Measurements from ENCODE around the gene SETSIP.

The SETSIP gene, protein sequence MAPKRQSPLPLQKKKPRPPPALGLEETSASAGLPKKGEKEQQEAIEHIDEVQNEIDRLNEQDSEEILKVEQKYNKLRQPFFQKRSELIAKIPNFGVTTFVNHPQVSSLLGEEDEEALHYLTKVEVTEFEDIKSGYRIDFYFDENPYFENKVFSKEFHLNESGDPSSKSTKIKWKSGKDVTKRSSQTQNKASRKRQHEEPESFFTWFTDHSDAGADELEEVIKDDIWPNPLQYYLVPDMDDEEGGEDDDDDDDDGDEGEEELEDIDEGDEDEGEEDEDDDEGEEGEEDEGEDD

DNA sequence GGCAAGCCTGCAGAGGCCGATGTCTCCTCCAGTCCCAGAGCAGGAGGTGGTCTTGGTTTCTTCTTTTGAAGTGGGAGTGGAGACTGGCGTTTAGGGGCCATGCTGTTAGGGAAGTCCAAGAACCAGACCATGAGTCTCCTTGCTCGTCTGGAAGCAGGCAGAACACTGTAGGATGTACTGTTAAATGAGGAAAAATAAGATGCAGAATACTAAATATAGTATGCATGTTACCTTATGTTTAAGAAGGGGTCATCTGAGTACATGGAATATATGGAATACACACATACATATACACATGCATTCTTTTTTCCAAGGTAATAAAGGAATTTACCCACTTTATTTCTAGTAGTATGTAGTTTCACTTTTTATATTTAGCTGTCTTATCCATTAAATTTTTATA, at the start of gene SETSIP:
SETSIP (minus strand) TSS at position 101 of the 400 bp plus-strand sequence; CDS start at position 101, 0 bp downstream.
- H3K27me3 ChIP-seq (ENCODE audit: control insufficient read depth in 1 of 2, insufficient read depth in 2 of 2, low read length in 2 of 2): no peaks in the 10 kb centered on the region
- no peaks in the 10 kb centered on the region for H3K36me3 ChIP-seq (ENCODE audit: insufficient read depth, low read length)
- H3K4me1 ChIP-seq (ENCODE audit: insufficient read depth, low read length): peaks cover 3% of the 10 kb centered on the region
- H3K9ac ChIP-seq (ENCODE audit: low read length): no peak within 1 kb of the TSS
- H3K9me3 ChIP-seq (ENCODE audit: low read length): no peaks in the 10 kb centered on the region
- H3K4me3 ChIP-seq (ENCODE audit: low read depth in 1 of 2, low read length in 2 of 2): no peak within 1 kb of the TSS
- H3K27ac ChIP-seq (ENCODE audit: low read depth, low read length): no peak within 1 kb of the TSS

DNA sequence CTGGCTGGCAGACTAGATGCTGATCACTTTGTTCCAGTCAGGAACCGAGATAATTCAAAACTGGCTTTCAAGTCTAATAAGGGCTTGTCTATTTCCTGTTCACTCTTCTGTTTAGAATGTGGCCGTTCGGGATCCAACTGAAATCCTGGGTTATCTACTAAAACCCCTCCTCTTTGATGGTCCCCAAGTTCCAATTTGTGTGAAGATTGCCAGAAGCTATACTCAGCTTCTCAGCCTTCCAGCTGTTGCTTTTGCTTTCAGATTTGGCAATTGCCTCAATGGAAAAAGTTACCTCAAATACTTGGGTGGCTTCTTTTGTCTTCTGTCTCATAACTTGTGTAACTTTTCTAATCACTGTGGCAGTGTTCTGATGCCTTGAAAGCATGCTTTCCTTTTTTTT, 48.7 kb upstream of the SETSIP start:
- Histone ChIP-seq H3K9me3 (ENCODE audit: low read length) (no peaks in the 10 kb centered on the region), H3K27ac (ENCODE audit: low read depth, low read length) (no peak overlapping the region), H3K4me3 (ENCODE audit: low read depth in 1 of 2, low read length in 2 of 2) (no peak overlapping the region), H3K36me3 (ENCODE audit: insufficient read depth, low read length) (no peaks in the 10 kb centered on the region), H3K4me1 (ENCODE audit: insufficient read depth, low read length) (no peaks in the 10 kb centered on the region), H3K9ac (ENCODE audit: low read length) (no peak overlapping the region), H3K27me3 (ENCODE audit: control insufficient read depth in 1 of 2, insufficient read depth in 2 of 2, low read length in 2 of 2) (no peaks in the 10 kb centered on the region)

DNA sequence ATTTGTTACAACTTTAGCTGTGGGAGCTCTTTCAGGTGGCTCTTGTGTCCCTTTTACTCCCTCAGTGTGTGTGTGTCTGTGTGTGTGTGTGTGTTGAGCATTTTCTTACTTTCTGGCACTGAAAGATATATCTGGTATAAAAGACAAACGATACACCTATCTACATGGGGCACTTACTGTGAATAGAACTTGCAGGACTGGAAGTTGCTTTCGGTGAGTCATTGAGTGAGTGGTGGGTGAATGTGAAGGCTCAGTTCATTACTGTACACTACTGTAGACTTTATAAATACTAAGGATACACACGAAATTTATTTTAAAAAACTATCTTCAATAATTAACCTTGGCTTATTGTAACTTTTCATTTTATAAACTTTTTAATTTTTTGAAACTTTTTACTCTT, 43.6 kb upstream of the SETSIP start:
- no peaks in the 10 kb centered on the region for H3K9me3 ChIP-seq (ENCODE audit: low read length)
- no peak overlapping the region for H3K9ac ChIP-seq (ENCODE audit: low read length)
- H3K27ac ChIP-seq (ENCODE audit: low read depth, low read length): no peak overlapping the region
- H3K27me3 ChIP-seq (ENCODE audit: control insufficient read depth in 1 of 2, insufficient read depth in 2 of 2, low read length in 2 of 2): no peaks in the 10 kb centered on the region
- no peaks in the 10 kb centered on the region for H3K4me1 ChIP-seq (ENCODE audit: insufficient read depth, low read length)
- H3K4me3 ChIP-seq (ENCODE audit: low read depth in 1 of 2, low read length in 2 of 2): no peak overlapping the region
- no peaks in the 10 kb centered on the region for H3K36me3 ChIP-seq (ENCODE audit: insufficient read depth, low read length)

DNA sequence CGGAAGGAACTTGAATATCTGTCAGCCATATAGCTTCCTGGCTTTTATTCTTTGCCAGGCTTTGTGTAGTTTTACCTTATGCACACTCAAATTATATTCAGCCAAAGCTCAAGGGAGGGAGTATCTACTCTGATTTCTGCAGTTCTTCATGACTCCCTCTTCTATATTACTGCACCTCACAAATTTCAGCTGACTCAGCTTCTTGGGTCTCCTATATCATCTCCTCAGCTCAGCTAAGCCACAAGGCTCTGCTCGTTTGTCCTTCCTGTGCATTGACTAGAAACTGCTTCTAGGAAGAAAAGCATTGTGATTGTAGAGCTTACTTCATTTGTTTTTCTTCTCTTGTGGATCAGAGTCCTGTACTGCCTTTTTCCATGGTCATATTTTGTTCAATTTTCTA, 42.3 kb upstream of the SETSIP start:
- no peaks in the 10 kb centered on the region for H3K27me3 ChIP-seq (ENCODE audit: control insufficient read depth in 1 of 2, insufficient read depth in 2 of 2, low read length in 2 of 2)
- H3K9me3 ChIP-seq (ENCODE audit: low read length): no peaks in the 10 kb centered on the region
- no peak overlapping the region for H3K4me3 ChIP-seq (ENCODE audit: low read depth in 1 of 2, low read length in 2 of 2)
- no peak overlapping the region for H3K9ac ChIP-seq (ENCODE audit: low read length)
- H3K4me1 ChIP-seq (ENCODE audit: insufficient read depth, low read length): no peaks in the 10 kb centered on the region
- no peaks in the 10 kb centered on the region for H3K36me3 ChIP-seq (ENCODE audit: insufficient read depth, low read length)
- no peak overlapping the region for H3K27ac ChIP-seq (ENCODE audit: low read depth, low read length)

DNA sequence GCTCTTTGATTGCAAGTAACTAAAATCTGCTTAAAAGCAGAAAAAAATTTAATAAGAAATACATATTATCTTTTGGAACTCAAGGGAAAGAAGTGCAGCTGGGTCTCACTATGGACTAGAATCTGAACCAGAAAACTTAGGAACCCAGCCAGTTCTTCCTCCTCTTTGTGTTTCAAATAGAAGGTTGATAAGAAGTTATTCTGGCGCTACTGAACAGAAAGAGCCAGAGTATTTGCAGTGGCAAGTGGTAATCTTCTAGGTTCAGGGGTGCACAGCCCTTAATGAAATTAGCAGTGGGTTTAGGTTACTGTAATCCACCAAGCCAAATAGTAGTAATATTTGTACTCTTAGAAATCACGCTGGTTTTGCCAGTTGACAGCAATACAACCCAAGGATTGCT, 33.4 kb upstream of the SETSIP start:
- Histone ChIP-seq H3K27ac (ENCODE audit: low read depth, low read length) (no peak overlapping the region), H3K36me3 (ENCODE audit: insufficient read depth, low read length) (no peaks in the 10 kb centered on the region), H3K4me3 (ENCODE audit: low read depth in 1 of 2, low read length in 2 of 2) (no peak overlapping the region), H3K9me3 (ENCODE audit: low read length) (no peaks in the 10 kb centered on the region), H3K27me3 (ENCODE audit: control insufficient read depth in 1 of 2, insufficient read depth in 2 of 2, low read length in 2 of 2) (no peaks in the 10 kb centered on the region), H3K4me1 (ENCODE audit: insufficient read depth, low read length) (no peaks in the 10 kb centered on the region), H3K9ac (ENCODE audit: low read length) (no peak overlapping the region)

DNA sequence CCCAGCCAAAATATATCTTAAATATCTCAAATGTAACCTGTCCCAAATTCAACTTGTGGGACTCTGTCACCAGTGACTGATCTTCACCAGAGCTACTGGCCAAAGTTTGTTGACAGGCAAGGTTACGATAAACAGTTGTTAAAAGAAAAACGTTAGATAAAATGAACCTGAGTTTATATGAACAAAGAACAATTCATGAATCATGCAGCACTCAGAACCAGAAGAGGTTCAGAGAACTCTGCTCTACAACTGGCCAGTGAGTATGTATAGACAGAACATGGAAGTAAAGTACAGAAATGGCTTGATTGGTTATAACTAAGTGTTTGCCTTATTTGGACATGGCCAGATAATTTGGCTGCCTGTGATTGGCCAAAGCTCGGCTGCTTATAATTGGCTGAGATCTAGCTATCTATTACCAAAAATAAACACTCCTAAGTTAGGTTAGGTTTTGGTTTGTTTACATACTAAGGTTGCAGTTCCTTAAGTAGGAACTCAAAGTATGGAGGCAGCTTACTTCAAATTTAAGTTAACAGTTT, 30.4 kb upstream of the SETSIP start:
- H3K27me3 ChIP-seq (ENCODE audit: control insufficient read depth in 1 of 2, insufficient read depth in 2 of 2, low read length in 2 of 2): no peaks in the 10 kb centered on the region
- H3K9me3 ChIP-seq (ENCODE audit: low read length): no peaks in the 10 kb centered on the region
- peaks cover 6% of the 10 kb centered on the region for H3K36me3 ChIP-seq (ENCODE audit: insufficient read depth, low read length)
- H3K27ac ChIP-seq (ENCODE audit: low read depth, low read length): no peak overlapping the region
- H3K4me1 ChIP-seq (ENCODE audit: insufficient read depth, low read length): no peaks in the 10 kb centered on the region
- no peak overlapping the region for H3K4me3 ChIP-seq (ENCODE audit: low read depth in 1 of 2, low read length in 2 of 2)
- no peak overlapping the region for H3K9ac ChIP-seq (ENCODE audit: low read length)

DNA sequence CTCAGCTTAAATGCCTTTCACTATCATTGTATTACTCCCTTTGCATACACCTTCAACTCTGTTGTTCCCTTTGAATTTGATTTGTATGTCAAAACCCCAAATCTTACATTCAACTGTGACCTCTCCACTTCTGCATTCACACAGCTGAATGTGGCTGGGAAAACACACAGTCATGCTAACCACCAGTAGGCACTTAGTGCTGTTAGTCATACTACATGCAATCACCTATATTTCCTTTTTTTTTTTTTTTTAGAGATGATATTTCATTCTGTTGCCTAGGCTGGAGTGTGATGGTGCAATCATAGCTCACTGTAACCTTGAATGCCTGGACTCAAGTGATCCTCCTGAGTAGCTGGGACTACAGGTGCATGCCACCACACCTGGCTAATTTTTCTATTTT, 21.1 kb upstream of the SETSIP start:
- no peak overlapping the region for H3K27ac ChIP-seq (ENCODE audit: low read depth, low read length)
- H3K36me3 ChIP-seq (ENCODE audit: insufficient read depth, low read length): no peaks in the 10 kb centered on the region
- no peaks in the 10 kb centered on the region for H3K27me3 ChIP-seq (ENCODE audit: control insufficient read depth in 1 of 2, insufficient read depth in 2 of 2, low read length in 2 of 2)
- H3K4me3 ChIP-seq (ENCODE audit: low read depth in 1 of 2, low read length in 2 of 2): no peak overlapping the region
- H3K4me1 ChIP-seq (ENCODE audit: insufficient read depth, low read length): no peaks in the 10 kb centered on the region
- H3K9me3 ChIP-seq (ENCODE audit: low read length): no peaks in the 10 kb centered on the region
- no peak overlapping the region for H3K9ac ChIP-seq (ENCODE audit: low read length)

DNA sequence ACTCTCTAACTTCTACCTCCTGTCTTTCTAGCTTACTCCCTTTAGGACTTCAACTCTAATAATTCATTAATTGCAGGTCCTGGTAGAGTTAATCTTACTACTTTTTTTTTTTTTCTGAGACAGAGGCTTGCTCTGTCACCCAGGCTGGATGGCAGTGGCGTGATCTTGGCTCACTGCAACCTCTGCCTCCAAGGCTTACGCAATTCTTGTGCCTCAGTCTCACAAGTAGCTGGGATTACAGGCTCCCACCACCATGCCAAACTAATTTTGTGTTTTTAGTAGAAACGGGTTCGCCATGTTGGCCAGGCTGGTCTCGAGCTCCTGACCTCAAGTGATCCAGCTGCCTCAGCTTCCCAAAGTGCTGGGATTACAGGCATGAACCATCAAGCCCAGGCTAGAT, 20.7 kb upstream of the SETSIP start:
- no peak overlapping the region for H3K9ac ChIP-seq (ENCODE audit: low read length)
- H3K4me3 ChIP-seq (ENCODE audit: low read depth in 1 of 2, low read length in 2 of 2): no peak overlapping the region

DNA sequence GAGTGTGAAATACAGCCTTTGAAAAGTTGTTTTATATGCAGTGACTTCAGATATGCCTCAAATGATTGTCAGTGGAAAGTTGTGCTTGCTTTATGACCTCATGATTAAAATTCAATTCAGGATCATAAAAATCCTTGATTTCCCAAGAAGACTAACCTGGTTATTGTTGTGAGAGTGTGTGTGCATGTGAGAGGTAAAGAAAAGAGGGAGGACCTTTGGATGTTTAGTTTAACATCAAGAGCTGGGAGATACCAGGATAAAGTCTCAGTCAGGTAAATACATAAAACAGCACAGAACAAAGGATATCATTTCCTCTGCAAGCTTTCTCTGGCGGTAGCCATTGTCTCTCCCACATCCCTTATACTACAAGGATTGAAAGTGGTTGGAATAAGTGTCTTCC, 19.4 kb upstream of the SETSIP start:
- Histone ChIP-seq H3K9ac (ENCODE audit: low read length) (no peak overlapping the region), H3K4me1 (ENCODE audit: insufficient read depth, low read length) (no peaks in the 10 kb centered on the region), H3K9me3 (ENCODE audit: low read length) (no peaks in the 10 kb centered on the region), H3K36me3 (ENCODE audit: insufficient read depth, low read length) (peaks cover 2% of the 10 kb centered on the region), H3K4me3 (ENCODE audit: low read depth in 1 of 2, low read length in 2 of 2) (no peak overlapping the region), H3K27me3 (ENCODE audit: control insufficient read depth in 1 of 2, insufficient read depth in 2 of 2, low read length in 2 of 2) (no peaks in the 10 kb centered on the region), H3K27ac (ENCODE audit: low read depth, low read length) (no peak overlapping the region)

More for the DNA sequence above, 20.7 kb upstream of the SETSIP start:
- no peaks in the 10 kb centered on the region for H3K9me3 ChIP-seq (ENCODE audit: low read length)
- no peaks in the 10 kb centered on the region for H3K4me1 ChIP-seq (ENCODE audit: insufficient read depth, low read length)
- no peaks in the 10 kb centered on the region for H3K27me3 ChIP-seq (ENCODE audit: control insufficient read depth in 1 of 2, insufficient read depth in 2 of 2, low read length in 2 of 2)
- H3K36me3 ChIP-seq (ENCODE audit: insufficient read depth, low read length): no peaks in the 10 kb centered on the region
- no peak overlapping the region for H3K27ac ChIP-seq (ENCODE audit: low read depth, low read length)

DNA sequence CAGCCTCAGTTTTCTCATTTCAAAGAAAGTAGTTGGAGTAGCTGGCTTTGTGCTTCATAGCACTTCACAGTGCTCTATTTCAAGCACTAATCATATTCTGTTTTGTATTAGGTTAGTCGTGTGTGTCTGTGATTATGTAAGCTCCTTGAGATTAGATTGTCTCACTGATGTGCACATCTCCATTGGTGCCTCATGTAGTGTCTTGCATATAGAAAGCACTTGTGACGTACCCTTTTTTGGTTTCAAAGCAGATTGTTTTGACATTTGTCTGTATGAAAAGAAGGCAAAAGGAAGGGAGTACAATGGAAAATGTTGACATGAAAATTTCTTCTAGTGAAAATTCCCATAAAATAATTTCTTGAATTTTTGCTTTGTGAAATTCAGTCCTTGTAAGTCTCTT, 18.9 kb upstream of the SETSIP start:
- H3K9me3 ChIP-seq (ENCODE audit: low read length): no peaks in the 10 kb centered on the region
- H3K9ac ChIP-seq (ENCODE audit: low read length): no peak overlapping the region
- no peaks in the 10 kb centered on the region for H3K4me1 ChIP-seq (ENCODE audit: insufficient read depth, low read length)
- H3K36me3 ChIP-seq (ENCODE audit: insufficient read depth, low read length): peaks cover 5% of the 10 kb centered on the region
- H3K4me3 ChIP-seq (ENCODE audit: low read depth in 1 of 2, low read length in 2 of 2): no peak overlapping the region
- H3K27me3 ChIP-seq (ENCODE audit: control insufficient read depth in 1 of 2, insufficient read depth in 2 of 2, low read length in 2 of 2): no peaks in the 10 kb centered on the region
- no peak overlapping the region for H3K27ac ChIP-seq (ENCODE audit: low read depth, low read length)

DNA sequence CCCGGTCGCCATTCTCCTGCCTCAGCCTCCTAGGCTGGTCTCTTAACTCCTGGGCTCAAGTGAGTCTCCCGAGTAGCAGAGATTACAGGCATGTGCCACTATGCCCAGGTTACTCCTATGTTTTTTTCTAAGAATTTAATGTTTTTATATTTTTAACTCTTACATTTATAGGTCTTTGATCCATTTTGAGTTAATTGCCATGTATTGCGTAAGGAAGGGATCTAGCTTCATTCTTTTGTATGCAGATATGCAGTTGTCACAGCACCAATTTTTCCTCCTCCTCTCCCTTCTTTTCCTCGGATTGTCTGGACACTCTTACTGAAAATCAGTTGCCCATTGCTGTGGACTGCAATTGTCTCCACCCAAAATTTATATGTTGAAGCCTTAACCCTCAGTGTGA, 16.4 kb upstream of the SETSIP start:
- no peaks in the 10 kb centered on the region for H3K27me3 ChIP-seq (ENCODE audit: control insufficient read depth in 1 of 2, insufficient read depth in 2 of 2, low read length in 2 of 2)
- no peak overlapping the region for H3K9ac ChIP-seq (ENCODE audit: low read length)
- peaks cover 5% of the 10 kb centered on the region for H3K36me3 ChIP-seq (ENCODE audit: insufficient read depth, low read length)
- H3K27ac ChIP-seq (ENCODE audit: low read depth, low read length): no peak overlapping the region
- no peak overlapping the region for H3K4me3 ChIP-seq (ENCODE audit: low read depth in 1 of 2, low read length in 2 of 2)
- H3K9me3 ChIP-seq (ENCODE audit: low read length): no peaks in the 10 kb centered on the region
- no peaks in the 10 kb centered on the region for H3K4me1 ChIP-seq (ENCODE audit: insufficient read depth, low read length)

DNA sequence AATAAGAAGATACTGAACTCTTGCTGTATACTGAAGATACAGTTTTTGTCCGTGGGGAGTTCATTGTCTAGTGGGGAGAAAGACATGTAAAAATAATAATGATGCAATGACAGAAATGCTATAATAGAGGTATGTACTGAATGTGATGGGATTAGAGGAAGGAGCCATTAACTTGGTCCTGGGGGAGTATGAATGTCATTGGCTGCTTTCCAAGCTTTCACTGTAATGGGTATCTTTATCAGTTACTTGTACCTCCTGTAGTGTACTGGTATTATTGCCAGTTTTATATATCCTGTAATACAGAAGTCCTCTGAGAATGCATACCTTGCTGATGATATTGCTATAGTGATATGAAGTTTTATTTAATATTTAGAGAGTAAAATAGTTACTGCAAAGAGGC, 12.3 kb upstream of the SETSIP start:
- Histone ChIP-seq H3K4me1 (ENCODE audit: insufficient read depth, low read length) (no peaks in the 10 kb centered on the region), H3K36me3 (ENCODE audit: insufficient read depth, low read length) (peaks cover 5% of the 10 kb centered on the region), H3K27me3 (ENCODE audit: control insufficient read depth in 1 of 2, insufficient read depth in 2 of 2, low read length in 2 of 2) (no peaks in the 10 kb centered on the region), H3K4me3 (ENCODE audit: low read depth in 1 of 2, low read length in 2 of 2) (no peak overlapping the region), H3K9me3 (ENCODE audit: low read length) (no peaks in the 10 kb centered on the region), H3K27ac (ENCODE audit: low read depth, low read length) (no peak overlapping the region), H3K9ac (ENCODE audit: low read length) (no peak overlapping the region)

All from muscle layer of colon (tissue), 2 donors.